GM19099 (cell line): ENCODE data around the gene OR6J1.

Source experiments
- POLR2A ChIP-seq: IDR thresholded peaks from 3 replicates; pipeline ENCODE4 v1.6.1; 2011; ENCODE audit warnings: low read depth; ENCODE audit not compliant: insufficient read length; ENCODE audit errors: extremely low read depth

The OR6J1 gene

GRCh38 chr14:22644305-22644635, at the start of gene OR6J1:
Gene OR6J1, minus strand, starts transcription at chr14:22644352. Its CDS starts 9,541 bp downstream, at chr14:22634811.
- TF ChIP-seq POLR2A = no peak

GRCh38 chr14:22692194-22692593, 48.0 kb upstream of the OR6J1 start:
- no peak for TF ChIP-seq POLR2A

GRCh38 chr14:22691171-22691570, 47.0 kb upstream of the OR6J1 start:
- TF ChIP-seq POLR2A = no peak

GRCh38 chr14:22689199-22689598, 45.0 kb upstream of the OR6J1 start:
- TF ChIP-seq POLR2A = no peak

- no peak for TF ChIP-seq POLR2A
Observed at GRCh38 chr14:22685467-22685866, 41.3 kb upstream of the OR6J1 start.

- no peak for TF ChIP-seq POLR2A
Observed at GRCh38 chr14:22678221-22678620, 34.1 kb upstream of the OR6J1 start.

- TF ChIP-seq POLR2A = no peak
Observed at GRCh38 chr14:22671622-22672021, 27.5 kb upstream of the OR6J1 start.

GRCh38 chr14:22668863-22669262, 24.7 kb upstream of the OR6J1 start:
- TF ChIP-seq POLR2A = no peak

GRCh38 chr14:22668417-22668816, 24.3 kb upstream of the OR6J1 start:
- TF ChIP-seq POLR2A = no peak

- no peak for TF ChIP-seq POLR2A
Observed at GRCh38 chr14:22667881-22668280, 23.7 kb upstream of the OR6J1 start.

GRCh38 chr14:22666203-22666893, 22.2 kb upstream of the OR6J1 start:
- no peak for TF ChIP-seq POLR2A

GRCh38 chr14:22664261-22664660, 20.1 kb upstream of the OR6J1 start:
- TF ChIP-seq POLR2A = no peak

GRCh38 chr14:22660654-22661053, 16.5 kb upstream of the OR6J1 start:
- no peak for TF ChIP-seq POLR2A

- no peak for TF ChIP-seq POLR2A
Observed at GRCh38 chr14:22658946-22659345, 14.8 kb upstream of the OR6J1 start.

GRCh38 chr14:22657861-22658260, 13.7 kb upstream of the OR6J1 start:
- no peak for TF ChIP-seq POLR2A

GRCh38 chr14:22656945-22657731, 13.0 kb upstream of the OR6J1 start:
- TF ChIP-seq POLR2A = no peak
